HG02678 (cell line): Measurements from ENCODE around the gene BICC1.

Source experiments
- ATAC-seq: cut with Tn5 transposase; IDR thresholded peaks from one replicate; pipeline ENCODE4 v1.9.1; 2021; ENCODE audit warnings: mild to moderate bottlenecking, moderate library complexity; ENCODE audit not compliant: unreplicated experiment

Gene BICC1

GRCh38 chr10:58556516-58557165, 44.0 kb downstream of the BICC1 start:
- ATAC-seq, result no peak

- ATAC-seq, result no peak
These were observed 45.0 kb downstream of the BICC1 start for GRCh38 chr10:58557714-58558113.

- no peak for ATAC-seq
These were observed 47.4 kb downstream of the BICC1 start for GRCh38 chr10:58560068-58560467.

- ATAC-seq, result no peak
These were observed 52.6 kb downstream of the BICC1 start for GRCh38 chr10:58565271-58565670.

- ATAC-seq, result no peak
These were observed 55.0 kb downstream of the BICC1 start for GRCh38 chr10:58567652-58568051.

- ATAC-seq, result no peak
These were observed 55.8 kb downstream of the BICC1 start for GRCh38 chr10:58568428-58568935.

GRCh38 chr10:58570307-58570723, 57.6 kb downstream of the BICC1 start:
- no peak for ATAC-seq

GRCh38 chr10:58570979-58571378, 58.3 kb downstream of the BICC1 start:
- no peak for ATAC-seq

- ATAC-seq, result no peak
These were observed 60.5 kb downstream of the BICC1 start for GRCh38 chr10:58573144-58573543.

GRCh38 chr10:58574058-58574457, 61.4 kb downstream of the BICC1 start:
- ATAC-seq, result no peak

GRCh38 chr10:58575491-58575890, 62.8 kb downstream of the BICC1 start:
- no peak for ATAC-seq

- no peak for ATAC-seq
These were observed 64.2 kb downstream of the BICC1 start for GRCh38 chr10:58576751-58577436.

GRCh38 chr10:58577437-58577777, 64.7 kb downstream of the BICC1 start:
- ATAC-seq, result no peak

GRCh38 chr10:58578366-58578765, 65.7 kb downstream of the BICC1 start:
- ATAC-seq, result no peak

GRCh38 chr10:58579011-58579655, 66.5 kb downstream of the BICC1 start:
- ATAC-seq, result no peak

- no peak for ATAC-seq
These were observed 69.4 kb downstream of the BICC1 start for GRCh38 chr10:58582045-58582444.

GRCh38 chr10:58585435-58585834, 72.8 kb downstream of the BICC1 start:
- no peak for ATAC-seq

GRCh38 chr10:58586282-58587245, 73.9 kb downstream of the BICC1 start:
- no peak for ATAC-seq

GRCh38 chr10:58587676-58588075, 75.0 kb downstream of the BICC1 start:
- no peak for ATAC-seq

- ATAC-seq, result no peak
These were observed 76.1 kb downstream of the BICC1 start for GRCh38 chr10:58588673-58589265.
